Measurements from ENCODE around the gene PIK3AP1. TPM values are rescaled to one million over a fixed set of nuclear protein-coding genes. Genes with fewer than 3 reads are reported as not detected.
A peak's percentile ranks its signal among the peaks of the same experiment; 100 is the strongest.

The PIK3AP1 gene
- total and polyA plus RNA-seq, 10 of the 15 experiments (the other 5 are each of a cell fraction or from before 2014, with no cell fraction given) = 26.2 to 306 (median 119) TPM

GRCh38 chr10:96703358-96703757, 17.0 kb downstream of the PIK3AP1 start (continued):
- TF ChIP-seq CUX1 (IDR thresholded peaks at IDR 0.05; ENCODE audit: insufficient replicate concordance, low read depth, low read length) (peak; percentile 97), SIX5 (IDR thresholded peaks at IDR 0.05; ENCODE audit: low read depth, low read length, severe bottlenecking) (no peak), NFYA (IDR thresholded peaks at IDR 0.05; ENCODE audit: borderline replicate concordance, low read depth, low read length) (no peak), MEF2B (IDR thresholded peaks at IDR 0.05; ENCODE audit: partially characterized antibody, poor library complexity, severe bottlenecking) (peak; percentile 96), TAF1 (IDR thresholded peaks at IDR 0.05; ENCODE audit: borderline replicate concordance, low read depth, low read length) (no peak), MEF2A (IDR thresholded peaks at IDR 0.05; ENCODE audit: insufficient read depth, low read depth, low read length) (peak; percentile 90), TCF12 (IDR thresholded peaks at IDR 0.05; ENCODE audit: low read depth, low read length) (no peak), SMC3 (IDR thresholded peaks at IDR 0.05; ENCODE audit: borderline replicate concordance, low read length) (0 out of 2 replicates have a peak, but pooled peaks have one; percentile 20), SMAD1 (IDR thresholded peaks at IDR 0.05; ENCODE audit: low read depth, partially characterized antibody) (peak; percentile 60), JUNB (IDR thresholded peaks at IDR 0.05) (peak; percentile 10; the same call in 1 of the 2 replicates), IKZF1 (conservative IDR thresholded peaks at IDR 0.05) (peak; percentile 53), CEBPZ (IDR thresholded peaks at IDR 0.05; ENCODE audit: low read depth, low read length) (no peak), POU2F2 (IDR thresholded peaks at IDR 0.05; ENCODE audit: borderline replicate concordance, low read depth, low read length) (no peak), BCLAF1 (IDR thresholded peaks at IDR 0.05) (no peak), TBL1XR1 (IDR thresholded peaks at IDR 0.05; ENCODE audit: low read depth, low read length) (peak; percentile 83; the same call in 1 of the 2 replicates), ATF2 (IDR thresholded peaks at IDR 0.05; ENCODE audit: low read length) (peak; percentile 81; the same call in 1 of the 2 replicates)

All from GM12878 (cell line).